Tibial artery (tissue), 4 donors: ENCODE measurements around the gene INTS7.
A peak's percentile ranks its signal among the peaks of the same experiment; 100 is the strongest.

Source experiments
- DNase-seq, 2 donors: peaks; one replicate each; pipeline ENCODE4 v3.0.0-alpha.2; 2019
- H3K27ac ChIP-seq, 2 donors: fragments of 200-600 bp; sonication (generic) in 1 of 2; 1 replicate in 1 of 2; 2 replicates in 1 of 2; pipeline ENCODE4 v1.5.1; 2018 to 2019; ENCODE audit warnings: mild to moderate bottlenecking in 1 of 2
- H3K27me3 ChIP-seq, 2 donors: fragments of 200-600 bp; sonication (generic) in 1 of 2; one replicate each; pipeline versions ENCODE4 v1.5.1 to v1.6.0; 2016 to 2019
- H3K36me3 ChIP-seq, 3 donors: fragments of 200-600 bp; sonication (generic) in 2 of 3; one replicate each; pipeline ENCODE4 v1.5.1; 2016 to 2019; ENCODE audit warnings: mild to moderate bottlenecking in 2 of 3
- H3K4me1 ChIP-seq, 4 donors: fragments of 200-600 bp; sonication (generic) in 2 of 4; 1 replicate in 3 of 4; 2 replicates in 1 of 4; pipeline ENCODE4 v1.5.1; 2016 to 2019
- H3K4me3 ChIP-seq, 2 donors: fragments of 200-600 bp; sonication (generic) in 1 of 2; 1 replicate in 1 of 2; 2 replicates in 1 of 2; pipeline ENCODE4 v1.5.1; 2018 to 2019; ENCODE audit warnings: mild to moderate bottlenecking in 2 of 2
- H3K9me3 ChIP-seq, 3 donors: fragments of 200-600 bp; sonication (generic) in 1 of 3; one replicate each; pipeline ENCODE4 v1.5.1; 2016 to 2019
- intact Hi-C: fragments of 100-400 bp; cut with DNase I; formaldehyde crosslinking; loops from one replicate; pipeline ENCODE4 v1.15.0; 2023; ENCODE audit warnings: low total_unique reads
- TF ChIP-seq, protein P1 (sequence below), 2 experiments: fragments of 200-600 bp in 1 of 2; fragments of 450-650 bp in 1 of 2; IDR thresholded peaks; one replicate each; pipeline ENCODE4 v1.5.1; 2017 to 2019; ENCODE audit warnings: antibody characterized with exemption in 2 of 2, mild to moderate bottlenecking in 1 of 2, moderate library complexity in 1 of 2

INTS7 gene

GRCh38 chr1:211928993-211929637, 106.2 kb downstream of the INTS7 start:
- Histone ChIP-seq H3K27me3 (peaks cover 0 to 3% of the 10 kb centered on the region in 2 donors), H3K4me3 (no peak overlapping the region), H3K36me3 (no peaks in the 10 kb centered on the region), H3K27ac (no peak overlapping the region), H3K9me3 (no peaks in the 10 kb centered on the region), H3K4me1 (no peaks in the 10 kb centered on the region)
- TF ChIP-seq, protein P1, sequence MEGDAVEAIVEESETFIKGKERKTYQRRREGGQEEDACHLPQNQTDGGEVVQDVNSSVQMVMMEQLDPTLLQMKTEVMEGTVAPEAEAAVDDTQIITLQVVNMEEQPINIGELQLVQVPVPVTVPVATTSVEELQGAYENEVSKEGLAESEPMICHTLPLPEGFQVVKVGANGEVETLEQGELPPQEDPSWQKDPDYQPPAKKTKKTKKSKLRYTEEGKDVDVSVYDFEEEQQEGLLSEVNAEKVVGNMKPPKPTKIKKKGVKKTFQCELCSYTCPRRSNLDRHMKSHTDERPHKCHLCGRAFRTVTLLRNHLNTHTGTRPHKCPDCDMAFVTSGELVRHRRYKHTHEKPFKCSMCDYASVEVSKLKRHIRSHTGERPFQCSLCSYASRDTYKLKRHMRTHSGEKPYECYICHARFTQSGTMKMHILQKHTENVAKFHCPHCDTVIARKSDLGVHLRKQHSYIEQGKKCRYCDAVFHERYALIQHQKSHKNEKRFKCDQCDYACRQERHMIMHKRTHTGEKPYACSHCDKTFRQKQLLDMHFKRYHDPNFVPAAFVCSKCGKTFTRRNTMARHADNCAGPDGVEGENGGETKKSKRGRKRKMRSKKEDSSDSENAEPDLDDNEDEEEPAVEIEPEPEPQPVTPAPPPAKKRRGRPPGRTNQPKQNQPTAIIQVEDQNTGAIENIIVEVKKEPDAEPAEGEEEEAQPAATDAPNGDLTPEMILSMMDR (IDR thresholded peaks at IDR 0.05), result no peak
- DNase-seq, result peak in 1 of 2 donors; percentile 46
- intact Hi-C loops, result no loop called here

DNA sequence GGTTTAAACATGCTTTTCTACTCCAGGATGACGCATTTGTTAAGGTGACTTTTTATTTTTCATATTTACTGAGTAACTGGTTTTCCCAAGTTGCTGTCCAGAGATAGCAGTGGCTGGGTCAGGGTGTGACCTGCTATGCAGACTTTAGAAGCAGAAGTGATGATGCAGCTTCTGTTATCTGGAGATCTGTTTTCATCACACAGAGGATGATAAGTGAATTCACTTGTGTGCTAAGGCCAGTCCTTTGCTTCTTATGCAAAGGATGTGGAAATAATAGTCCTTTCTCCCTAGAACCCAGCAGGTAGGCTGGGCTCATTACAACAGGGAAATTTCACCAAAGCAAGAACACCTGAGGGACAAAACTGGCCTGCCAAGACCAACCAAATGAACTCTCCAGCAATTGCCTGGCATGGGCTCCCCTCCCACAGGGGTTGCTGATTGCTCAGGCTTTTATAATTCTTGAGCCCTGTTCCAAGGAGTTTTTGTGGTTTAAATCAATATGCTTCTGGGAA, 107.0 kb downstream of the INTS7 start:
- TF ChIP-seq, protein P1 (IDR thresholded peaks at IDR 0.05), result no peak
- H3K4me1 ChIP-seq, result no peaks in the 10 kb centered on the region

DNA sequence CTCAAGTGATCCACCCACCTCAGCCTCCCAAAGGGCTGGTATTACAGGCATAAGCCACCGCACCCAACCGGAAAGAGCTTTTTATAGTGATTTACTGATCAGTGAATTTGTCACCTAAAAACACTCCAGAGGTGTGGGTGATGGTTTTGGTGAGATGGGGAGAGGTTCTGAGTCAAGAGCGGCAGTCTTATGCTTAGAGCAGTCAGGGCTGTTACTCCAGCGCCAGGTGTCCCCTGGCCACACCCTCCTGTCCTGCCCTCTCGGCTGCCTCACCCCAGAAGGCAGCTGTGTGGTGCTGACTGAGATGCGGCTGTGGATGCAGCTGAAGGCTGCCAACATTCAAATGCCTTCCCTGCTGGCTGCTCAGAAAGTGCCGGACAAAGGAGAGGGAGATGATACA, 110.3 kb downstream of the INTS7 start:
- H3K27ac ChIP-seq, result no peak overlapping the region
- TF ChIP-seq, protein P1 (IDR thresholded peaks at IDR 0.05), result no peak
- H3K4me1 ChIP-seq, result peaks cover 0 to 9% (median 7%) of the 10 kb centered on the region in 4 donors
- H3K4me3 ChIP-seq, result no peak overlapping the region
- no peaks in the 10 kb centered on the region for H3K9me3 ChIP-seq
- H3K27me3 ChIP-seq, result no peaks in the 10 kb centered on the region
- H3K36me3 ChIP-seq, result no peaks in the 10 kb centered on the region
- intact Hi-C loops, result no loop called here
- DNase-seq, result no peak

More for the DNA sequence above, 107.0 kb downstream of the INTS7 start:
- Histone ChIP-seq H3K9me3 (no peaks in the 10 kb centered on the region), H3K4me3 (no peak overlapping the region), H3K27ac (no peak overlapping the region), H3K36me3 (no peaks in the 10 kb centered on the region), H3K27me3 (peaks cover 0 to 3% of the 10 kb centered on the region in 2 donors)
- intact Hi-C loops, result no loop called here
- DNase-seq, result no peak

GRCh38 chr1:211924256-211924655, 111.1 kb downstream of the INTS7 start:
- Histone ChIP-seq H3K27me3 (no peaks in the 10 kb centered on the region), H3K4me3 (no peak overlapping the region), H3K9me3 (no peaks in the 10 kb centered on the region), H3K4me1 (peaks cover 0 to 13% (median 9%) of the 10 kb centered on the region in 4 donors), H3K36me3 (no peaks in the 10 kb centered on the region), H3K27ac (no peak overlapping the region)
- intact Hi-C loops, result no loop called here
- DNase-seq, result no peak
- TF ChIP-seq, protein P1 (IDR thresholded peaks at IDR 0.05), result no peak

DNA sequence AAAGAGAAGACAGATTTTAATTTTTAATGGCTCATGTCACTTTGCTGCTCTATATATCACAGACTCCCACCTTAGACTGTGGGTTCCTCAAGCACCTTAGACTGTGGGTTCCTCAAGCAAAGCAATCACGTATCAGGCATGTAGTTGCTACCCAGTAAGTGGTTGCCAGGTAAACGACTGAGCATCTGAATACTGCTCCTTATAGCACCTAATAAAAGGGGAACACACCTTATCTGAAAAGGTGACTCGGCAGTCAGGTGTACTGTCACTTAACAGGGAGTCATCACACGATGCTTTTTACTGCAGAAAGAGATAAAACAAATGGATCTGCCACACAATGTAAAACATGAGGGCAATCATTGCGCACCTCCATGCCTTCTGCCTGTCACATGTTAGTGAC, 112.3 kb downstream of the INTS7 start:
- no peak for DNase-seq
- H3K36me3 ChIP-seq, result no peaks in the 10 kb centered on the region
- intact Hi-C loops, result no loop called here
- H3K4me3 ChIP-seq, result no peak overlapping the region
- H3K27ac ChIP-seq, result no peak overlapping the region
- TF ChIP-seq, protein P1 (IDR thresholded peaks at IDR 0.05), result no peak
- H3K4me1 ChIP-seq, result peaks cover 0 to 18% (median 11%) of the 10 kb centered on the region in 4 donors
- no peaks in the 10 kb centered on the region for H3K9me3 ChIP-seq
- no peaks in the 10 kb centered on the region for H3K27me3 ChIP-seq
